Lung (tissue), 12 donors: ENCODE data around the gene CD48. TPM values are rescaled to one million over a fixed set of nuclear protein-coding genes. Genes with fewer than 3 reads are reported as not detected.
"Not testable (repeated sequence)": the region's sequence is repeated elsewhere in the genome, so short reads cannot be mapped to it uniquely, and the experiment has no call there.

Experiments
- ATAC-seq: fragments of 200-7000 bp; cut with Tn5 transposase; one replicate; pipeline ENCODE4 v1.9.1; 2020; ENCODE audit warnings: moderate number of reproducible peaks; ENCODE audit not compliant: insufficient read depth, low FRiP score
- DNase-seq, 3 donors: peaks; one replicate each; pipeline ENCODE4 v3.0.0-alpha.2; 2013 to 2017
- H3K27ac ChIP-seq, 2 donors: one replicate each; pipeline ENCODE4 v1.5.1; 2013; ENCODE audit warnings: mild to moderate bottlenecking in 2 of 2, moderate library complexity in 2 of 2, control low read depth in 1 of 2, inconsistent platforms in 1 of 2, low read depth in 1 of 2, low read length in 1 of 2
- H3K27me3 ChIP-seq, 3 donors: one replicate each; pipeline ENCODE4 v1.5.1; 2013; ENCODE audit warnings: low read length in 2 of 3; ENCODE audit not compliant: control insufficient read depth in 3 of 3, insufficient read depth in 3 of 3
- H3K36me3 ChIP-seq, 4 donors: one replicate each; pipeline ENCODE4 v1.5.1; 2013; ENCODE audit warnings: low read length in 4 of 4, mild to moderate bottlenecking in 1 of 4, moderate library complexity in 1 of 4; ENCODE audit not compliant: control insufficient read depth in 4 of 4, insufficient read depth in 4 of 4
- H3K4me1 ChIP-seq, 5 donors: one replicate each; pipeline ENCODE4 v1.5.1; 2013; ENCODE audit warnings: low read length in 5 of 5, mild to moderate bottlenecking in 2 of 5, moderate library complexity in 1 of 5; ENCODE audit not compliant: control insufficient read depth in 5 of 5, insufficient read depth in 5 of 5
- H3K4me3 ChIP-seq: one replicate; pipeline ENCODE4 v1.5.1; 2013; ENCODE audit warnings: mild to moderate bottlenecking, control low read depth, moderate library complexity
- H3K9ac ChIP-seq, 2 donors: one replicate each; pipeline ENCODE4 v1.5.1; 2013; ENCODE audit warnings: low read length in 2 of 2, control low read depth in 1 of 2; ENCODE audit not compliant: insufficient read depth in 1 of 2
- H3K9me3 ChIP-seq, 4 donors: one replicate each; pipeline ENCODE4 v1.5.1; 2013; ENCODE audit warnings: low read length in 3 of 4, mild to moderate bottlenecking in 1 of 4, moderate library complexity in 1 of 4; ENCODE audit not compliant: control insufficient read depth in 4 of 4, insufficient read depth in 3 of 4
- CTCF ChIP-seq: IDR thresholded peaks from 2 replicates; pipeline ENCODE4 v1.5.1; 2012; ENCODE audit warnings: mild to moderate bottlenecking; ENCODE audit errors: control extremely low read depth, extremely low read depth
- WGBS, 2 donors: extraction: QIAGEN DNeasy Blood & Tissue Kit; methylation state at CpG; one replicate each; pipeline ENCODE4 v1.1.7; 2013; 5-methylcytosine and 5-hydroxymethylcytosine counted together
- polyA plus RNA-seq, 2 donors: library from polyadenylated mRNA; stranded (reverse); fragments of 200-250 nt; gene quantifications; one replicate each; pipeline ENCODE4 v1.2.1, GENCODE V29; 2013
- total RNA-seq, 2 donors: library from RNA; depleted of rRNA in 1 of 2; stranded (reverse); fragments of >200 nt in 1 of 2; gene quantifications; one replicate each; pipeline ENCODE4 v1.2.1, GENCODE V29; 2014 to 2021
- donor health status: control.
- donor health status: control.
- donor health status: Bipolar disorder and iron deficiency.
- donor health status: healthy.
- donor health status: DM: yes; HTN: yes; CAD: no.

The CD48 gene
- total and polyA plus RNA-seq, 4 donors: 16.4 to 126 (median 25.6) TPM

- Histone ChIP-seq H3K27ac (no peak overlapping the region), H3K4me1 (peaks cover 0 to 9% (median 0%) of the 10 kb centered on the region in 5 donors), H3K9me3 (no peaks in the 10 kb centered on the region), H3K27me3 (no peaks in the 10 kb centered on the region), H3K4me3 (no peak overlapping the region), H3K36me3 (no peaks in the 10 kb centered on the region), H3K9ac (no peak overlapping the region)
- 24 to 32% methylated on average over 1 of the region's 1 CpG for WGBS, 2 donors
- TF ChIP-seq CTCF: no peak
- ATAC-seq (no peak), DNase-seq (no peak)
Measured at GRCh38 chr1:160713161-160713560, 1.5 kb upstream of the CD48 start.

GRCh38 chr1:160712525-160713080 lies 981 bp upstream of the CD48 start:
- not testable (repeated sequence) for H3K4me1 ChIP-seq, H3K4me3 ChIP-seq, H3K27me3 ChIP-seq, H3K36me3 ChIP-seq, H3K9me3 ChIP-seq, DNase-seq, H3K9ac ChIP-seq
- 26 to 54% methylated on average over 5 of the region's 5 CpGs for WGBS, 2 donors
- ATAC-seq: peak; percentile 9
- H3K27ac ChIP-seq: peak overlapping the region in 1 of 2 donors; percentile 12

- WGBS, 2 donors: 23 to 46% methylated on average over 2 of the region's 2 CpGs
- no peak for DNase-seq
- Histone ChIP-seq H3K27ac (peak overlapping the region in 1 of 2 donors; percentile 26), H3K9me3 (no peaks in the 10 kb centered on the region), H3K4me3 (no peak overlapping the region), H3K27me3 (no peaks in the 10 kb centered on the region), H3K36me3 (no peaks in the 10 kb centered on the region), H3K4me1 (peaks cover 0 to 9% (median 0%) of the 10 kb centered on the region in 5 donors), H3K9ac (no peak overlapping the region)
- no peak for ATAC-seq
- no peak for TF ChIP-seq CTCF
Measured at GRCh38 chr1:160711276-160711601, 383 bp downstream of the CD48 start.

GRCh38 chr1:160710517-160711252 lies 937 bp downstream of the CD48 start:
- Histone ChIP-seq H3K36me3 (no peaks in the 10 kb centered on the region), H3K9ac (no peak overlapping the region), H3K4me3 (no peak overlapping the region), H3K27me3 (no peaks in the 10 kb centered on the region), H3K4me1 (peaks cover 0 to 9% (median 0%) of the 10 kb centered on the region in 5 donors), H3K27ac (no peak overlapping the region), H3K9me3 (no peaks in the 10 kb centered on the region)
- WGBS, 2 donors: 59 to 63% methylated on average over 4 of the region's 4 CpGs
- DNase-seq (no peak), ATAC-seq (no peak)
- no peak for TF ChIP-seq CTCF
